K562 (cell line): Measurements from ENCODE around the gene PSME4. TPM values are rescaled to one million over a fixed set of nuclear protein-coding genes. Genes with fewer than 3 reads are reported as not detected.

Experiments used
- ATAC-seq: fragments of 200-7000 bp; cut with Tn5 transposase; 3 replicates; pipeline ENCODE4 v1.9.1; 2020; ENCODE audit warnings: moderate library complexity
- BruUV-seq: library from RNA; stranded (reverse); fragments of 400-500 nt; replicated peaks from 2 replicates; lab custom pipeline; 2021; lab: Mats Ljungman, UMichigan
- CTCF ChIA-PET: fragments of 300-600 bp; formaldehyde crosslinking; extraction: SDS; loops from one replicate; lab custom pipeline; 2021; ENCODE audit warnings: low intra/inter-chr PET ratio; lab: Yijun Ruan, JAX
- POLR2A ChIA-PET: fragments of 300-600, 350-650 bp; sonication (Branson Sonifier 250); formaldehyde crosslinking; extraction: SDS; loops from one replicate; lab custom pipeline; 2021; ENCODE audit warnings: antibody characterized with exemption, inconsistent platforms; lab: Yijun Ruan, JAX
- DNase-seq, 4 experiments: peaks; one replicate each; pipeline versions ENCODE4 v3.0.0 to v3.0.0-alpha.2; 2011 to 2018; ENCODE audit warnings: low spot score in 3 of 4, mixed read lengths in 3 of 4; ENCODE audit errors: extremely low read depth in 1 of 4
- FAIRE-seq: peaks from 2 replicates; lab custom pipeline; 2011; peaks lifted over from hg19 to GRCh38; lab: Jason Lieb, UNC
- H2AFZ ChIP-seq: 2 replicates; pipeline ENCODE4 v1.6.0; 2011; ENCODE audit warnings: low read depth, low read length, control low read depth, inconsistent platforms
- H3K27ac ChIP-seq: fragments of 200-600 bp; 3 replicates; pipeline ENCODE4 v1.8.0; 2011; ENCODE audit warnings: low read depth, mild to moderate bottlenecking, control low read depth, inconsistent platforms, low read length, moderate library complexity, mixed read lengths; ENCODE audit errors: extremely low read depth
- H3K27me3 ChIP-seq, 2 experiments: fragments of 300-600 bp in 1 of 2; 2 replicates in 1 of 2; 3 replicates in 1 of 2; pipeline versions ENCODE4 v1.6.0 to v1.8.0; 2011; ENCODE audit warnings: inconsistent platforms in 2 of 2, low read length in 2 of 2, mild to moderate bottlenecking in 1 of 2, mixed read lengths in 1 of 2, moderate library complexity in 1 of 2; ENCODE audit not compliant: control insufficient read depth in 2 of 2, insufficient read depth in 2 of 2
- H3K36me3 ChIP-seq: fragments of 300-600 bp; 3 replicates; pipeline ENCODE4 v1.8.0; 2011; ENCODE audit warnings: mild to moderate bottlenecking, low read length, inconsistent platforms; ENCODE audit not compliant: control insufficient read depth, insufficient read depth
- H3K4me1 ChIP-seq, 2 experiments: fragments of 200-600 bp in 1 of 2; replicated peaks in 1 of 2; 2 replicates in 1 of 2; 3 replicates in 1 of 2; pipeline versions ENCODE4 v1.5.1 to v1.8.0; 2011; ENCODE audit warnings: inconsistent platforms in 2 of 2, low read length in 2 of 2, mild to moderate bottlenecking in 1 of 2, mixed read lengths in 1 of 2, moderate library complexity in 1 of 2; ENCODE audit not compliant: control insufficient read depth in 2 of 2, insufficient read depth in 2 of 2
- H3K4me2 ChIP-seq: 2 replicates; pipeline ENCODE4 v1.6.1; 2011; ENCODE audit warnings: low read length, control low read depth, inconsistent platforms, mixed read lengths; ENCODE audit not compliant: insufficient read depth
- H3K4me3 ChIP-seq: fragments of 200-600 bp; sonication (generic), shearing (Covaris generic); 2 replicates; pipeline ENCODE4 v1.5.1; 2016; ENCODE audit warnings: control low read depth, inconsistent platforms
- H3K79me2 ChIP-seq: fragments of 200-600 bp; 3 replicates; pipeline ENCODE4 v1.8.0; 2011; ENCODE audit warnings: low read length, inconsistent platforms; ENCODE audit not compliant: control insufficient read depth, insufficient read depth
- H3K9ac ChIP-seq, 2 experiments: 2 replicates each; pipeline versions ENCODE4 v1.6.0 to v1.6.1; 2011; ENCODE audit warnings: low read depth in 2 of 2, low read length in 2 of 2, control low read depth in 1 of 2, inconsistent platforms in 1 of 2, mild to moderate bottlenecking in 1 of 2, mixed read lengths in 1 of 2; ENCODE audit not compliant: insufficient read depth in 1 of 2
- H3K9me1 ChIP-seq: one replicate; pipeline ENCODE4 v1.6.0; 2011; ENCODE audit warnings: inconsistent platforms, mild to moderate bottlenecking, low read length, moderate library complexity; ENCODE audit not compliant: control insufficient read depth, insufficient read depth
- H3K9me3 ChIP-seq: replicated peaks from 2 replicates; pipeline ENCODE4 v1.5.1; 2011; ENCODE audit warnings: low read depth, low read length, inconsistent platforms; ENCODE audit not compliant: control insufficient read depth, insufficient read depth
- H4K20me1 ChIP-seq: replicated peaks from 2 replicates; pipeline ENCODE4 v1.6.1; 2011; ENCODE audit warnings: low read length, inconsistent platforms, mixed read lengths; ENCODE audit not compliant: control insufficient read depth, insufficient read depth
- CEBPG ChIP-seq, 3 experiments: fragments of 200-800 bp in 1 of 3; sonication (Bioruptor generic) in 1 of 3; sonication (generic) in 1 of 3; formaldehyde crosslinking in 1 of 3; IDR thresholded peaks in 2 of 3; conservative IDR thresholded peaks in 1 of 3; 2 replicates each; pipeline versions ENCODE4 v1.6.1 to v1.8.0; 2016 to 2022; ENCODE audit warnings: missing compliant biosample characterization in 2 of 3, missing genetic modification characterization in 2 of 3, mild to moderate bottlenecking in 1 of 3, missing genetic modification reagents in 1 of 3
- FOSL1 ChIP-seq: fragments of 200-800 bp; sonication (Bioruptor generic); conservative IDR thresholded peaks from 2 replicates; pipeline ENCODE4 v1.6.1; 2016; ENCODE audit warnings: missing genetic modification characterization, missing compliant biosample characterization
- KDM4B ChIP-seq, 2 experiments: fragments of 450-650 bp in 1 of 2; sonication (generic) in 1 of 2; IDR thresholded peaks; 2 replicates each; pipeline ENCODE4 v1.6.1; 2016 to 2017; ENCODE audit warnings: borderline replicate concordance in 2 of 2, antibody characterized with exemption in 1 of 2, low read depth in 1 of 2, mild to moderate bottlenecking in 1 of 2
- MEF2D ChIP-seq: conservative IDR thresholded peaks from 2 replicates; pipeline ENCODE4 v1.6.1; 2016; ENCODE audit warnings: low read depth, missing genetic modification characterization, missing compliant biosample characterization
- NFYB ChIP-seq: IDR thresholded peaks from 2 replicates; pipeline ENCODE4 v1.6.1; 2011; ENCODE audit warnings: mild to moderate bottlenecking, moderate library complexity; ENCODE audit not compliant: insufficient read length; ENCODE audit errors: extremely low read depth
- PHF20 ChIP-seq: fragments of 450-650 bp; IDR thresholded peaks from 2 replicates; pipeline ENCODE4 v1.6.1; 2018; ENCODE audit not compliant: partially characterized antibody
- PML ChIP-seq: IDR thresholded peaks from 2 replicates; pipeline ENCODE4 v1.6.1; 2012; ENCODE audit warnings: low read length, inconsistent platforms
- POLR3A ChIP-seq: IDR thresholded peaks from 2 replicates; pipeline ENCODE4 v1.6.1; 2011; ENCODE audit warnings: borderline replicate concordance, mild to moderate bottlenecking, moderate library complexity; ENCODE audit not compliant: insufficient read length, insufficient read depth; ENCODE audit errors: extremely low read depth
- RNF2 ChIP-seq: sonication (generic); IDR thresholded peaks from 2 replicates; pipeline ENCODE4 v1.6.1; 2016
- RUNX1 ChIP-seq: sonication (generic); IDR thresholded peaks from 2 replicates; pipeline ENCODE4 v1.6.1; 2016; ENCODE audit warnings: antibody characterized with exemption, low read depth
- SMAD4 ChIP-seq: fragments of 250-450 bp; sonication (Bioruptor Pico); conservative IDR thresholded peaks from 2 replicates; pipeline ENCODE4 v1.8.0; 2021; ENCODE audit warnings: inconsistent platforms, mild to moderate bottlenecking, moderate library complexity
- SMC3 ChIP-seq: conservative IDR thresholded peaks from 2 replicates; pipeline ENCODE4 v1.6.1; 2011; ENCODE audit warnings: low read depth, low read length, improper control_type of control experiment; ENCODE audit not compliant: insufficient read depth
- SREBF2 ChIP-seq: sonication (generic); formaldehyde crosslinking; IDR thresholded peaks from 2 replicates; pipeline ENCODE4 v1.4.0; 2020; ENCODE audit warnings: mild to moderate bottlenecking, missing genetic modification reagents
- XRCC3 ChIP-seq: fragments of 450-650 bp; IDR thresholded peaks from 2 replicates; pipeline ENCODE4 v1.6.1; 2017; ENCODE audit warnings: mild to moderate bottlenecking, moderate library complexity
- ZNF212 ChIP-seq: fragments of 450-650 bp; formaldehyde crosslinking; IDR thresholded peaks from 2 replicates; pipeline ENCODE4 v1.4.0; 2020; ENCODE audit warnings: mild to moderate bottlenecking
- in situ Hi-C: fragments of 300-500 bp; cut with MboI; formaldehyde crosslinking; loops from 4 replicates; pipeline ENCODE4 v1.15.0; 2018; ENCODE audit warnings: inconsistent platforms, mixed read lengths
- intact Hi-C: fragments of 100-400 bp; cut with micrococcal nuclease; formaldehyde crosslinking; loops from 2 replicates; pipeline ENCODE4 v1.14.2; 2022
- polyA plus RNA-seq, 8 experiments: library from polyadenylated mRNA; depleted of rRNA in 4 of 8; stranded (reverse) in 5 of 8; unstranded in 3 of 8; fragments of >200 nt; fragmentation: Nextera tagmentation in 2 of 8; fragmentation: Illumina TruSeq in 1 of 8; extraction: Ambion mirVana in 2 of 8; extraction: Trizol in 1 of 8; gene quantifications; 2 replicates each; pipeline versions ENCODE4 v1.2.1 to v1.2.3, GENCODE V29; 2011 to 2014; ENCODE audit warnings: inconsistent platforms in 1 of 8, missing spikeins in 1 of 8
- total RNA-seq, 7 experiments: library from RNA; depleted of rRNA in 6 of 7; stranded (reverse); fragments of >200 nt in 6 of 7; fragmentation: Illumina TruSeq in 2 of 7; extraction: Trizol in 2 of 7; gene quantifications; 2 replicates each; pipeline versions ENCODE4 v1.2.1 to v1.2.3, GENCODE V29; 2011 to 2021; ENCODE audit warnings: low replicate concordance in 1 of 7
- TF ChIP-seq, protein P1 (sequence below): fragments of 250-450 bp; sonication (Bioruptor Pico); IDR thresholded peaks from 2 replicates; pipeline ENCODE4 v1.4.0; 2020; ENCODE audit warnings: borderline replicate concordance
- TF ChIP-seq, protein P2 (sequence below): fragments of 450-650 bp; IDR thresholded peaks from 2 replicates; pipeline ENCODE4 v1.6.1; 2016

PSME4 gene
- total and polyA plus RNA-seq, 9 of the 15 experiments (the other 6 are each of a cell fraction or from before 2014, with no cell fraction given): 24.3 to 77.8 (median 40.5) TPM

DNA sequence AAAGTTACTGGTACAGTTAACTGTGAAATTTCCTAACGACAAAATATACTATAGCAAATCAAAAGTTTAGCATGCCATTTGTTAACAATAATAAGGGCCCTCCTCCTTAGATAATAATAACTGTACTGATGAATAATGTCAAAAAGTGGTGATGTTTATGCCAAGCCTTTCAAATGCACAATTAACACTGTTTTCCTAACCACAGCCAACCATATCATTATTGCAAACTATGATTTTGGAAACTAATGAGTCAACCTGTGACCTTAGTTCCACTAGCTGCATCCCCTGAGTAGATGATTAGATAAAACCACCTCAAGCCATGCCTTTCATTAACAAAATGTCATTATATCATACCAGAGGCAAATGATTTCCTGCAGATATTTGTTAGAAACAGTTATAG lies 85.9 kb downstream of the PSME4 start (continued):
- TF ChIP-seq, protein P1, sequence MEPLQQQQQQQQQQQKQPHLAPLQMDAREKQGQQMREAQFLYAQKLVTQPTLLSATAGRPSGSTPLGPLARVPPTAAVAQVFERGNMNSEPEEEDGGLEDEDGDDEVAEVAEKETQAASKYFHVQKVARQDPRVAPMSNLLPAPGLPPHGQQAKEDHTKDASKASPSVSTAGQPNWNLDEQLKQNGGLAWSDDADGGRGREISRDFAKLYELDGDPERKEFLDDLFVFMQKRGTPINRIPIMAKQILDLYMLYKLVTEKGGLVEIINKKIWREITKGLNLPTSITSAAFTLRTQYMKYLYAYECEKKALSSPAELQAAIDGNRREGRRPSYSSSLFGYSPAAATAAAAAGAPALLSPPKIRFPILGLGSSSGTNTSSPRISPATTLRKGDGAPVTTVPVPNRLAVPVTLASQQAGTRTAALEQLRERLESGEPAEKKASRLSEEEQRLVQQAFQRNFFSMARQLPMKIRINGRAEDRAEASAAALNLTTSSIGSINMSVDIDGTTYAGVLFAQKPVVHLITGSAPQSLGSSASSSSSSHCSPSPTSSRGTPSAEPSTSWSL (CRISPR knock-in tag): no peak
- TF ChIP-seq RNF2: no peak
- no peak for TF ChIP-seq ZNF212 (CRISPR knock-in tag)
- no peak for TF ChIP-seq KDM4B (IDR thresholded peaks at IDR 0.05; ENCODE audit: borderline replicate concordance in 2 of 2, low read depth in 1 of 2)
- TF ChIP-seq PHF20: no peak
- TF ChIP-seq SMAD4 (CRISPR knock-in tag): no peak

DNA sequence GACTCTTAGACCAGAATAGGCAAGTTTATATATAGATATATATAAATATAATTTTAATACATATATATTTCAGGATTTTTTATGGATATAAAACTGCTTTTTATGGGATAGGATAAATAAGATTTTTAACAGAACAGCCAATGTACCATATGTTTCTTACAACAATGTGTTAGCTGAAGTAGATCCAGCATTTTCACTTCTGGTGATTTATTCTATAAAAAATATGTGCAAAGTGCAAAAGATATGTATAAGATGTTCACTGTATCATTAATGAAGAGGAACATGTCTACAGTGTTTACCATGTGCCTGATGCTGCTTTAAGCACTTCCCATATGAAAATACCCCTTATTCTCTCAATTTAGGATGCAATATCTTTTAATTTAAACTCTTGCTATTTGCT lies 88.8 kb downstream of the PSME4 start:
- Histone ChIP-seq H3K9me1 (no peaks in the 10 kb centered on the region), H3K4me3 (no peak overlapping the region), H3K9ac (no peak overlapping the region), H3K9me3 (no peaks in the 10 kb centered on the region), H3K27me3 (no peaks in the 10 kb centered on the region), H3K36me3 (peaks cover 81% of the 10 kb centered on the region), H3K4me1 (no peaks in the 10 kb centered on the region), H3K27ac (no peak overlapping the region), H2AFZ (no peak overlapping the region), H3K79me2 (no peaks in the 10 kb centered on the region), H3K4me2 (no peak overlapping the region), H4K20me1 (no peaks in the 10 kb centered on the region)
- no TSS peak for BruUV-seq
- no peak for ATAC-seq
- DNase-seq: no peak
- in situ Hi-C loops: no loop called here
- CTCF ChIA-PET: no interaction called here
- FAIRE-seq: no peak
- intact Hi-C loops: no loop called here
- TF ChIP-seq XRCC3: no peak
- TF ChIP-seq, protein P2, sequence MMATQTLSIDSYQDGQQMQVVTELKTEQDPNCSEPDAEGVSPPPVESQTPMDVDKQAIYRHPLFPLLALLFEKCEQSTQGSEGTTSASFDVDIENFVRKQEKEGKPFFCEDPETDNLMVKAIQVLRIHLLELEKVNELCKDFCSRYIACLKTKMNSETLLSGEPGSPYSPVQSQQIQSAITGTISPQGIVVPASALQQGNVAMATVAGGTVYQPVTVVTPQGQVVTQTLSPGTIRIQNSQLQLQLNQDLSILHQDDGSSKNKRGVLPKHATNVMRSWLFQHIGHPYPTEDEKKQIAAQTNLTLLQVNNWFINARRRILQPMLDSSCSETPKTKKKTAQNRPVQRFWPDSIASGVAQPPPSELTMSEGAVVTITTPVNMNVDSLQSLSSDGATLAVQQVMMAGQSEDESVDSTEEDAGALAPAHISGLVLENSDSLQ: no peak
- TF ChIP-seq SMC3: no peak
- TF ChIP-seq CEBPG (CRISPR knock-in tag; IDR thresholded peaks at IDR 0.05): no peak
- TF ChIP-seq CEBPG (tag; conservative IDR thresholded peaks at IDR 0.05 in 1 of 2, IDR thresholded peaks at IDR 0.05 in 1 of 2): no peak
- no peak for TF ChIP-seq SREBF2 (CRISPR knock-in tag)
- TF ChIP-seq FOSL1: no peak
- TF ChIP-seq PML: no peak
- TF ChIP-seq NFYB: no peak
- no peak for TF ChIP-seq MEF2D (tag)
- TF ChIP-seq POLR3A: no peak
- TF ChIP-seq RUNX1: no peak
- POLR2A ChIA-PET: no interaction called here
